WTC11 (cell line): ENCODE measurements around the gene HRH1. TPM values are rescaled to one million over a fixed set of nuclear protein-coding genes. Genes with fewer than 3 reads are reported as not detected.

Experiments
- ATAC-seq: fragments of 200-7000 bp; cut with Tn5 transposase; 2 replicates; pipeline ENCODE4 v1.10.0; 2021; ENCODE audit warnings: mild to moderate bottlenecking, moderate library complexity
- CTCF ChIA-PET: fragments of 300-600 bp; sonication (Branson Sonifier 250); formaldehyde crosslinking; loops from one replicate; lab custom pipeline; 2021; ENCODE audit warnings: antibody characterized with exemption; lab: Charles Lee
- POLR2A ChIA-PET: fragments of 350-600 bp; sonication (Branson Sonifier 250); formaldehyde crosslinking; loops from one replicate; lab custom pipeline; 2021; ENCODE audit warnings: antibody characterized with exemption; lab: Charles Lee
- DNase-seq: peaks from one replicate; pipeline ENCODE4 v3.0.0; 2021; ENCODE audit warnings: low spot score
- H3K27ac Mint-ChIP-seq: 2 replicates; pipeline ENCODE4 v1.8.0; 2021; ENCODE audit warnings: mixed read lengths
- H3K27me3 Mint-ChIP-seq: 2 replicates; pipeline ENCODE4 v1.8.0; 2021; ENCODE audit warnings: low read depth, mild to moderate bottlenecking, moderate library complexity, mixed read lengths
- H3K36me3 Mint-ChIP-seq: 2 replicates; pipeline ENCODE4 v1.8.0; 2021; ENCODE audit warnings: mixed read lengths
- H3K4me1 Mint-ChIP-seq: 2 replicates; pipeline ENCODE4 v1.8.0; 2022; ENCODE audit warnings: mixed read lengths
- H3K4me3 Mint-ChIP-seq: 2 replicates; pipeline ENCODE4 v1.8.0; 2021; ENCODE audit warnings: mild to moderate bottlenecking, moderate library complexity, mixed read lengths
- H3K9me3 Mint-ChIP-seq: 2 replicates; pipeline ENCODE4 v1.8.0; 2021; ENCODE audit warnings: mixed read lengths
- ATF2 ChIP-seq: sonication (generic); formaldehyde crosslinking; IDR thresholded peaks from 2 replicates; pipeline ENCODE4 v1.8.1; 2022; ENCODE audit warnings: low read depth, missing genetic modification reagents, borderline replicate concordance
- EMX1 ChIP-seq: fragments of 250-450 bp; sonication (Bioruptor Pico); IDR thresholded peaks from 2 replicates; pipeline ENCODE4 v1.8.0; 2021; ENCODE audit warnings: mild to moderate bottlenecking
- FOXP1 ChIP-seq: sonication (generic); formaldehyde crosslinking; IDR thresholded peaks from 2 replicates; pipeline ENCODE4 v1.8.0; 2022; ENCODE audit warnings: missing genetic modification reagents, mild to moderate bottlenecking, moderate library complexity, borderline replicate concordance
- GRHL2 ChIP-seq: fragments of 250-450 bp; sonication (Bioruptor Pico); IDR thresholded peaks from 2 replicates; pipeline ENCODE4 v1.8.0; 2022; ENCODE audit warnings: mild to moderate bottlenecking, moderate library complexity; ENCODE audit not compliant: insufficient replicate concordance, severe bottlenecking
- KAT7 ChIP-seq: sonication (generic); formaldehyde crosslinking; IDR thresholded peaks from 2 replicates; pipeline ENCODE4 v1.8.1; 2023; ENCODE audit warnings: missing genetic modification reagents, mild to moderate bottlenecking, borderline replicate concordance
- MYBL2 ChIP-seq: sonication (generic); formaldehyde crosslinking; IDR thresholded peaks from 2 replicates; pipeline ENCODE4 v1.8.1; 2023; ENCODE audit warnings: mild to moderate bottlenecking, moderate library complexity, missing genetic modification reagents
- NFE2L1 ChIP-seq: sonication (generic); formaldehyde crosslinking; IDR thresholded peaks from 2 replicates; pipeline ENCODE4 v1.8.1; 2023; ENCODE audit warnings: missing genetic modification reagents
- NFYB ChIP-seq: sonication (generic); formaldehyde crosslinking; conservative IDR thresholded peaks from 2 replicates; pipeline ENCODE4 v1.8.0; 2022; ENCODE audit warnings: low read depth, missing genetic modification reagents
- SOX15 ChIP-seq: fragments of 250-450 bp; sonication (Bioruptor Pico); IDR thresholded peaks from 2 replicates; pipeline ENCODE4 v1.9.0; 2021; ENCODE audit warnings: mild to moderate bottlenecking
- ZNF138 ChIP-seq: sonication (generic); formaldehyde crosslinking; conservative IDR thresholded peaks from 2 replicates; pipeline ENCODE4 v1.8.1; 2022; ENCODE audit warnings: mild to moderate bottlenecking, moderate library complexity, missing genetic modification reagents
- ZNF219 ChIP-seq: sonication (generic); formaldehyde crosslinking; IDR thresholded peaks from 2 replicates; pipeline ENCODE4 v1.8.0; 2023; ENCODE audit warnings: missing genetic modification reagents, mild to moderate bottlenecking, borderline replicate concordance
- ZNF232 ChIP-seq: sonication (generic); formaldehyde crosslinking; IDR thresholded peaks from 2 replicates; pipeline ENCODE4 v1.8.0; 2022; ENCODE audit warnings: mild to moderate bottlenecking, missing genetic modification reagents
- ZNF396 ChIP-seq: fragments of 250-450 bp; sonication (Bioruptor Pico); IDR thresholded peaks from 2 replicates; pipeline ENCODE4 v1.8.0; 2021; ENCODE audit warnings: mild to moderate bottlenecking, moderate library complexity, borderline replicate concordance
- ZNF416 ChIP-seq: fragments of 250-450 bp; sonication (Bioruptor Pico); IDR thresholded peaks from 2 replicates; pipeline ENCODE4 v1.9.0; 2021; ENCODE audit warnings: mild to moderate bottlenecking, inconsistent platforms
- ZNF671 ChIP-seq: fragments of 250-450 bp; sonication (Bioruptor Pico); IDR thresholded peaks from 2 replicates; pipeline ENCODE4 v1.8.0; 2021; ENCODE audit warnings: mild to moderate bottlenecking
- total RNA-seq: library from RNA; stranded (reverse); gene quantifications from 3 replicates; pipeline ENCODE4 v1.2.3, GENCODE V29; 2021
- TF ChIP-seq, protein P1 (sequence below): sonication (generic); formaldehyde crosslinking; IDR thresholded peaks from 2 replicates; pipeline ENCODE4 v1.8.0; 2022; ENCODE audit warnings: missing genetic modification reagents
- TF ChIP-seq, protein P2 (sequence below): sonication (generic); formaldehyde crosslinking; IDR thresholded peaks from 2 replicates; pipeline ENCODE4 v1.8.0; 2023; ENCODE audit warnings: missing genetic modification reagents, mild to moderate bottlenecking, borderline replicate concordance
- TF ChIP-seq, protein P3 (sequence below): sonication (generic); formaldehyde crosslinking; IDR thresholded peaks from 2 replicates; pipeline ENCODE4 v1.8.1; 2022; ENCODE audit warnings: mild to moderate bottlenecking, moderate library complexity, missing genetic modification reagents
- TF ChIP-seq, protein P4 (sequence below): sonication (generic); formaldehyde crosslinking; conservative IDR thresholded peaks from 2 replicates; pipeline ENCODE4 v1.8.1; 2022; ENCODE audit warnings: mild to moderate bottlenecking, missing genetic modification reagents

Gene HRH1
- total RNA-seq, 1 experiment from 2014 or later = not detected

GRCh38 chr3:11195721-11196332 is 41.5 kb downstream of the HRH1 start:
- no peak overlapping the region for H3K27ac Mint-ChIP-seq
- DNase-seq = no peak
- TF ChIP-seq, protein P1, sequence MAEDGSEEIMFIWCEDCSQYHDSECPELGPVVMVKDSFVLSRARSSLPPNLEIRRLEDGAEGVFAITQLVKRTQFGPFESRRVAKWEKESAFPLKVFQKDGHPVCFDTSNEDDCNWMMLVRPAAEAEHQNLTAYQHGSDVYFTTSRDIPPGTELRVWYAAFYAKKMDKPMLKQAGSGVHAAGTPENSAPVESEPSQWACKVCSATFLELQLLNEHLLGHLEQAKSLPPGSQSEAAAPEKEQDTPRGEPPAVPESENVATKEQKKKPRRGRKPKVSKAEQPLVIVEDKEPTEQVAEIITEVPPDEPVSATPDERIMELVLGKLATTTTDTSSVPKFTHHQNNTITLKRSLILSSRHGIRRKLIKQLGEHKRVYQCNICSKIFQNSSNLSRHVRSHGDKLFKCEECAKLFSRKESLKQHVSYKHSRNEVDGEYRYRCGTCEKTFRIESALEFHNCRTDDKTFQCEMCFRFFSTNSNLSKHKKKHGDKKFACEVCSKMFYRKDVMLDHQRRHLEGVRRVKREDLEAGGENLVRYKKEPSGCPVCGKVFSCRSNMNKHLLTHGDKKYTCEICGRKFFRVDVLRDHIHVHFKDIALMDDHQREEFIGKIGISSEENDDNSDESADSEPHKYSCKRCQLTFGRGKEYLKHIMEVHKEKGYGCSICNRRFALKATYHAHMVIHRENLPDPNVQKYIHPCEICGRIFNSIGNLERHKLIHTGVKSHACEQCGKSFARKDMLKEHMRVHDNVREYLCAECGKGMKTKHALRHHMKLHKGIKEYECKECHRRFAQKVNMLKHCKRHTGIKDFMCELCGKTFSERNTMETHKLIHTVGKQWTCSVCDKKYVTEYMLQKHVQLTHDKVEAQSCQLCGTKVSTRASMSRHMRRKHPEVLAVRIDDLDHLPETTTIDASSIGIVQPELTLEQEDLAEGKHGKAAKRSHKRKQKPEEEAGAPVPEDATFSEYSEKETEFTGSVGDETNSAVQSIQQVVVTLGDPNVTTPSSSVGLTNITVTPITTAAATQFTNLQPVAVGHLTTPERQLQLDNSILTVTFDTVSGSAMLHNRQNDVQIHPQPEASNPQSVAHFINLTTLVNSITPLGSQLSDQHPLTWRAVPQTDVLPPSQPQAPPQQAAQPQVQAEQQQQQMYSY (CRISPR knock-in tag) = 0 out of 2 replicates have a peak, but pooled peaks have one; percentile 19
- TF ChIP-seq, protein P2, sequence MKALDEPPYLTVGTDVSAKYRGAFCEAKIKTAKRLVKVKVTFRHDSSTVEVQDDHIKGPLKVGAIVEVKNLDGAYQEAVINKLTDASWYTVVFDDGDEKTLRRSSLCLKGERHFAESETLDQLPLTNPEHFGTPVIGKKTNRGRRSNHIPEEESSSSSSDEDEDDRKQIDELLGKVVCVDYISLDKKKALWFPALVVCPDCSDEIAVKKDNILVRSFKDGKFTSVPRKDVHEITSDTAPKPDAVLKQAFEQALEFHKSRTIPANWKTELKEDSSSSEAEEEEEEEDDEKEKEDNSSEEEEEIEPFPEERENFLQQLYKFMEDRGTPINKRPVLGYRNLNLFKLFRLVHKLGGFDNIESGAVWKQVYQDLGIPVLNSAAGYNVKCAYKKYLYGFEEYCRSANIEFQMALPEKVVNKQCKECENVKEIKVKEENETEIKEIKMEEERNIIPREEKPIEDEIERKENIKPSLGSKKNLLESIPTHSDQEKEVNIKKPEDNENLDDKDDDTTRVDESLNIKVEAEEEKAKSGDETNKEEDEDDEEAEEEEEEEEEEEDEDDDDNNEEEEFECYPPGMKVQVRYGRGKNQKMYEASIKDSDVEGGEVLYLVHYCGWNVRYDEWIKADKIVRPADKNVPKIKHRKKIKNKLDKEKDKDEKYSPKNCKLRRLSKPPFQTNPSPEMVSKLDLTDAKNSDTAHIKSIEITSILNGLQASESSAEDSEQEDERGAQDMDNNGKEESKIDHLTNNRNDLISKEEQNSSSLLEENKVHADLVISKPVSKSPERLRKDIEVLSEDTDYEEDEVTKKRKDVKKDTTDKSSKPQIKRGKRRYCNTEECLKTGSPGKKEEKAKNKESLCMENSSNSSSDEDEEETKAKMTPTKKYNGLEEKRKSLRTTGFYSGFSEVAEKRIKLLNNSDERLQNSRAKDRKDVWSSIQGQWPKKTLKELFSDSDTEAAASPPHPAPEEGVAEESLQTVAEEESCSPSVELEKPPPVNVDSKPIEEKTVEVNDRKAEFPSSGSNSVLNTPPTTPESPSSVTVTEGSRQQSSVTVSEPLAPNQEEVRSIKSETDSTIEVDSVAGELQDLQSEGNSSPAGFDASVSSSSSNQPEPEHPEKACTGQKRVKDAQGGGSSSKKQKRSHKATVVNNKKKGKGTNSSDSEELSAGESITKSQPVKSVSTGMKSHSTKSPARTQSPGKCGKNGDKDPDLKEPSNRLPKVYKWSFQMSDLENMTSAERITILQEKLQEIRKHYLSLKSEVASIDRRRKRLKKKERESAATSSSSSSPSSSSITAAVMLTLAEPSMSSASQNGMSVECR (CRISPR knock-in tag) = no peak
- no peak for TF ChIP-seq MYBL2 (CRISPR knock-in tag)
- peaks cover 16% of the 10 kb centered on the region for H3K4me1 Mint-ChIP-seq
- POLR2A ChIA-PET = no interaction called here
- no peak overlapping the region for H3K4me3 Mint-ChIP-seq
- CTCF ChIA-PET = interaction anchor here (0.8 to 2.6 kb wide), 5 partner anchors 9 to 140 kb away, joined by 3 to 12 read pairs (median 5); no protein-coding TSS in a partner anchor
- peaks cover 19% of the 10 kb centered on the region for H3K9me3 Mint-ChIP-seq
- H3K27me3 Mint-ChIP-seq = no peaks in the 10 kb centered on the region
- H3K36me3 Mint-ChIP-seq = no peaks in the 10 kb centered on the region
- peak; percentile 73 for ATAC-seq

GRCh38 chr3:11197484-11197883 is 43.2 kb downstream of the HRH1 start:
- Mint-ChIP-seq H3K36me3 (no peaks in the 10 kb centered on the region), H3K4me1 (peaks cover 26% of the 10 kb centered on the region), H3K27me3 (no peaks in the 10 kb centered on the region), H3K27ac (no peak overlapping the region), H3K4me3 (no peak overlapping the region), H3K9me3 (peaks cover 16% of the 10 kb centered on the region)
- CTCF ChIA-PET = interaction anchor here (0.7 to 1.6 kb wide), 7 partner anchors 8 to 417 kb away, joined by 3 to 8 read pairs (median 4); no protein-coding TSS in a partner anchor
- ATAC-seq (no peak), DNase-seq (no peak)
- POLR2A ChIA-PET = no interaction called here
- TF ChIP-seq, protein P3, sequence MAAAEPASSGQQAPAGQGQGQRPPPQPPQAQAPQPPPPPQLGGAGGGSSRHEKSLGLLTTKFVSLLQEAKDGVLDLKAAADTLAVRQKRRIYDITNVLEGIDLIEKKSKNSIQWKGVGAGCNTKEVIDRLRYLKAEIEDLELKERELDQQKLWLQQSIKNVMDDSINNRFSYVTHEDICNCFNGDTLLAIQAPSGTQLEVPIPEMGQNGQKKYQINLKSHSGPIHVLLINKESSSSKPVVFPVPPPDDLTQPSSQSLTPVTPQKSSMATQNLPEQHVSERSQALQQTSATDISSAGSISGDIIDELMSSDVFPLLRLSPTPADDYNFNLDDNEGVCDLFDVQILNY (CRISPR knock-in tag) = no peak
- no peak for TF ChIP-seq ZNF416 (CRISPR knock-in tag)
- no peak for TF ChIP-seq EMX1
- no peak for TF ChIP-seq ZNF396 (CRISPR knock-in tag)
- no peak for TF ChIP-seq NFYB (CRISPR knock-in tag)
- TF ChIP-seq ZNF219 (CRISPR knock-in tag) = no peak
- no peak for TF ChIP-seq ZNF671 (CRISPR knock-in tag)
- no peak for TF ChIP-seq GRHL2
- TF ChIP-seq, protein P1 (CRISPR knock-in tag) = no peak
- TF ChIP-seq ZNF232 (CRISPR knock-in tag) = no peak
- TF ChIP-seq NFE2L1 = no peak
- no peak for TF ChIP-seq ATF2 (CRISPR knock-in tag)
- TF ChIP-seq, protein P4, sequence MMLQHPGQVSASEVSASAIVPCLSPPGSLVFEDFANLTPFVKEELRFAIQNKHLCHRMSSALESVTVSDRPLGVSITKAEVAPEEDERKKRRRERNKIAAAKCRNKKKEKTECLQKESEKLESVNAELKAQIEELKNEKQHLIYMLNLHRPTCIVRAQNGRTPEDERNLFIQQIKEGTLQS = no peak
- TF ChIP-seq ZNF138 = no peak
- no peak for TF ChIP-seq KAT7 (CRISPR knock-in tag)
- TF ChIP-seq SOX15 (CRISPR knock-in tag) = no peak
- TF ChIP-seq FOXP1 (CRISPR knock-in tag) = no peak
